ENCODE measurements around the gene CYP2W1. TPM values are rescaled to one million over a fixed set of nuclear protein-coding genes. Genes with fewer than 3 reads are reported as not detected.
"Not testable (repeated sequence)": the region's sequence is repeated elsewhere in the genome, so short reads cannot be mapped to it uniquely, and the experiment has no call there.

Gene CYP2W1
- total RNA-seq: 0.36 TPM

GRCh38 chr7:983004-983615 lies at the start of gene CYP2W1:
Gene CYP2W1, plus strand, starts transcription at chr7:983181. Its CDS starts 31 bp downstream, at chr7:983212.
- ATAC-seq: peak; percentile 3

- no peak for ATAC-seq
These were observed 48.4 kb upstream of the CYP2W1 start for GRCh38 chr7:934469-935163.

DNA sequence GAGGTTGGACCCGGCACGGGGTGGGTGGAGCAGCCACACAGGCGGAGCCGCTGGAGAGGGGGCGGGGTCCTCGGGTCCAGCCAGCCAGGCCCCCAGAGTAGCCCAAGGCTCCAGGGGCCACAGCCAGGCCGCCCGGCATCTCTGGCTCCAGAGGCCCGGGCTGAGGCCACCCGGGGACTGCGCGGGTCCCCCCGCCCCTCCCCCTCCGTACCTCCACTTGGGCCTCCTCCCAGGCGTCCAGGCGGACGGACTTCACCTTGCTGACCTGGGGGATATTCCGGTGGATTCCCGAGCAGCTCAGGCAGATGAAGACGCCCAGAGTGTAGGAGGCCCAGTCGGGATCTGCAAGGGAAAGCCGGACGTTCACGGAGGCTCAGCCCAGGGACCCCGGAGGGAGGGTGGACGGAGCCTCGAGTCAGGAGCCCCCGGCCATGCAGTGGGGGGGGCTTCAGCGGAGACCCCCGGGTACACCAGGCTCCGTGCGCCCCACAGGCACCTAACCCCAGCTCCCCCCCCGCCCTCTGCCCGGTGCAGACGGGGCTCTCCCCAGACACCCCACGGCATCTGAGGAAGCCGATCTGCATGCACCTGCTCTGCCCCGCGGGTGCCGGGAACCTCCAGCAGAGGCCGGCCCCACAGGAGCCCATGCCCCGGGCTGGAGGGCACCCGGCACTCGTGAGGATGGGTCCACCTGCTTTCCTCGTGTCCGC lies 47.7 kb upstream of the CYP2W1 start:
- ATAC-seq: no peak

- no peak for ATAC-seq
These were observed 47.1 kb upstream of the CYP2W1 start for GRCh38 chr7:935874-936385.

DNA sequence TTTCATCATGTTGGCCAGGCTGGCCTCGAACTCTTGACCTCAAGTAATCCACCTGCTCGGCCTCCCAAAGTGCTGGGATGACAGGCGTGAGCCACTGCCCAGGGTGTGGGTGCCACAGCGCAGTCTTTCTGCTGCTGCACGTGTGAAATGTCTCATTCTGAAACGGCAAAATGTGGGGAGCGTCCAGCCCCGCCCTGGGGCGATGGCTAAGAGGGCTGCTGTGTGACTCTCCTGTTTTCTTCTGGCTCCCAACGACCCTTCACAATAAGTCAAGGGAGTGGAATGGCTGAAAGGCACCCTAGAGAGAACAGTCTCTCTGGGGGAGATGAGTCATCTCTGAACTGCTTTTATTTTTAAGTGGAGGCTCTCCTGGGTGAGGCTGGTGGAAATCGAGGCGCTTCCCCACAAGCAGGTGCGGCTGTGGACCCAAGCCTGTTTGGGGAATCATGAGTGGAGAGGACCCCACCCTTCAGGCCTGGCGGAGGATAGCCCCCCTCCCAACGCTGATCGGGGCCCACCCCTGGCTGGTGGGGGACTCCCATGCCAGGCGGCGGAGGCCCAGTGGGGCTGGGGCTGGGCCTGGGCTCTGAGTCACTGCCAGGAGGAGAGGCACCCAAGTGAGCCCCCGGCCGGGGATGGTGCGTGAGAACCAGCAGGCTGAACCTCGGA lies 46.5 kb upstream of the CYP2W1 start:
- peak; percentile 83 for ATAC-seq

- no peak for ATAC-seq
These were observed 45.0 kb upstream of the CYP2W1 start for GRCh38 chr7:937856-938484.

- no peak for ATAC-seq
These were observed 44.3 kb upstream of the CYP2W1 start for GRCh38 chr7:938546-939185.

DNA sequence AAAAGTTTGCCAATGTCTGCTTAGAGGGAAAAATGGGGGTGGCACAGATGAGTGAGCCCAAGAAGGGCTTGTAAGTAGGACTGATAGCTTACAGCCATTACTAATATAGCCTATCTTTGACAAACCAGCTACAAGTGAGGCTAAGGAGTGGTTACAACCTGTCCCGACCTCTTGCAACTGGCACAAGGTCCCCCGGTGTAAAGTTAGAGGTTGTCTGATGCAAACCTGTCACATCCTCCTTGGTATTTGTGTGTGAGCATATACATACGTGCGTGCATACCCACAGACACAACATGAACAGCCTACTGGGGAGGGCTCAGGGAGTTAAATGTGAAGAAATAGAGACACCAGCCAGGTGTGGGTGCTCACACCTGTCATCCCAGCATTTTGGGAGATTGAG lies 43.1 kb upstream of the CYP2W1 start:
- ATAC-seq: no peak

GRCh38 chr7:940599-941408 lies 42.2 kb upstream of the CYP2W1 start:
- ATAC-seq: no peak

GRCh38 chr7:943793-944192 lies 39.2 kb upstream of the CYP2W1 start:
- ATAC-seq: not testable (repeated sequence)

- ATAC-seq: no peak
These were observed 38.2 kb upstream of the CYP2W1 start for GRCh38 chr7:944744-945143.

- ATAC-seq: peak; percentile 26
These were observed 37.8 kb upstream of the CYP2W1 start for GRCh38 chr7:945147-945555.

DNA sequence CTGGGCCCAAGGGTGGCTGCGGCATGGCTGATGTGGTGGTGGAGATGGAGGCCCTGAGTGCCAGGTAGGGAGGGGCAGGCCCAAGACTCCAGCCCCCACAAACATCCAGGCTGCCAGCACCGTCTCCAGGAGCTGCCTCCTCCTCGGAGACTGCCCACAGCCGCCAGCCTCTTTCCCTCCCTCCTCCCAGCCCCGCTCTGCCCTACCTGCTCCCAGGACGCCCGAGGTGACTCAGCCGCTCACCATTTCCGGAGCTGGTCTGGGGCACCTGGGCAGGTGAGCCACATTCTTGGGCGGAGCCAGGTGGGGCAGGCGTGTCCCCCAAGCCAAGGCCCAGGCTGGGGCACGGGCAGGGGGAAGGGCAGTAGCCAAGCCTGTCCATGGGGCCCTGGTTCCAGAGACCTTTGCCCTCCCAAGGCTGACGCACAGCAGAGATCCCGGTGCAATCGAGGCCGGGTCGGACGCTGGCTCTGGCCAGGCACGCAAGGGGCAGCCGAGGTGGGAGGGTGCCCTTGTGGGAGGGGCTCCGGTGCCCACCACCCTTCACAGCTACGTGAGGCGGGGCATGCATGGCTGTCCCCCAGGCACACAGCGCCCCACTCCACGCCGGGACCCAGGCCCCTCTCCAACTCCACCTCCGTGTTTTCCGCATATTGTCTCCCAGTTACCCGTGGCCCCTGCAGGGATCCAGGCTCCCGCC lies 37.3 kb upstream of the CYP2W1 start:
- ATAC-seq: peak; percentile 98

- peak; percentile 1 for ATAC-seq
These were observed 36.6 kb upstream of the CYP2W1 start for GRCh38 chr7:946256-946996.

- ATAC-seq: no peak
These were observed 35.4 kb upstream of the CYP2W1 start for GRCh38 chr7:947391-948210.

DNA sequence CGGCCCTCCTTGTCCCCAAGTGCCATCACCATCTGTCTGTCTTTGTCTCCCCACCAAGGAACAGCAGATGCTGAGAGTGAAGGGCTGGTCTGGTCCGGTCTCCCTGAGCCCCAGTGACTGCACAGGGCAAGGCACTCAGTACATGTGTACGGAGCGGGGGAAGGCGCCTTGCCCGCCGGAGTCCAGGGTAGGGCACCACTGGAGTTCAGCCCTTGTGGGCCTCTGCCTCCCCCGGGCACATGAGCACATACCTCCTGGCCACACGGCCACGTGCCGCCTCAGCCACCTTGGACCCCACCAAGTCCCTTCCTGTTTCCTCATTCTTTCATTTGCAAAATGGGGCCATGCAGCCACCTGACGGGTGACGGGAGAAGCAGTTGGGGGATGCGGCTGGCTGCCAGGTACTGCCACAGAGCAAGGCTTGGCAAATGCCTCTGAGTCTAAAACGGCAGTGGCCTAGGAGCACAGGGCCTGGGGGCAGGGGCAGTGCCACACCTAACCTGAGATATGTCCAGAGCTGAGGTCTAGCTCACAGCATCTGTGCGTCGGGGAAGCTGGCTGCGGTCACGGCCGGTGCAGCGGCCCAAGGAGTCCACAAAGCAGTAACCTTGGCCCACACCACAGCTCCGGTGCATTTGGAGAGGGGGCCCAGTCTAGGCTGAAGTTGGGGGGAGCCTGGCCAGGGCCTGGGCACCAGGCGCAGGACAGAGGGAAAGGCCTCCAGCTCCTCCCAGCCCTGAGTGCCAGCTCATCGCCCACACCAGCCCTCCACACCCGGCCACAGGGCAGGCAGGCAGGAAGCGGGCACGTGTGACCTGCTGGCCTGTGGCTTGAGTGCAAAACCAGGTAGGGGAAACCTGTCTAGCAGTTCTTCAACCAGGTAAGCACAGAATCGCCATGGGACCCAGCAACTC lies 33.7 kb upstream of the CYP2W1 start:
- no peak for ATAC-seq

GRCh38 chr7:951881-952547 lies 31.0 kb upstream of the CYP2W1 start:
- no peak for ATAC-seq
